Measurements from ENCODE around the gene NINL.

Gene NINL

DNA sequence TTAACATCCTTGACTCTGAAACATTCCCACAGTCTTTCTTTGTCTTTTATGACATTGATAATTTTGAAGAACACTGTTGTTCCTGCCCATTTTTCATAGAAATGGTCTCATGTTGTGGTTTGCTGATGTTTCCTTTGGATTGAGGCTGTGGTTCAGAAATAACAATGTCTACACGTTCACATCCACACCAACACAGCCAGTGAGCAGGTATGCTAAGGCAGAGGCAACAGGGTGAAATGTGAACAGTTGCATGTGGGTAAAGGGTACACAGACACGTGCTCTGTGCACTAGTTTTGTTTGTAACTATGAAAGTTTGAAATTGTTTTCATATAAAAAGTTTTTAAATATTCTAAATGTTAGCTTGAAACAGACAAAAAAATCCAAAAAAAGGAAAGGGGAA lies 99.5 kb downstream of the NINL start:
- no peak for TF ChIP-seq ZNF274 (IDR thresholded peaks at IDR 0.05; ENCODE audit: low read depth, low read length)
- Histone ChIP-seq H3K27me3 (ENCODE audit: insufficient read depth, insufficient read length) (no peaks in the 10 kb centered on the region), H3K4me1 (ENCODE audit: insufficient read depth, insufficient read length) (peaks cover 7% of the 10 kb centered on the region), H3K36me3 (ENCODE audit: insufficient read depth, insufficient read length, low read length) (peaks cover 60% of the 10 kb centered on the region), H3K9ac (ENCODE audit: insufficient read length, low read depth) (no peak overlapping the region), H3K4me3 (ENCODE audit: insufficient read length, low read depth) (no peak overlapping the region), H3K9me3 (ENCODE audit: insufficient read depth, low read length) (no peaks in the 10 kb centered on the region)
- DNase-seq (ENCODE audit: low read depth, low spot score), result no peak

DNA sequence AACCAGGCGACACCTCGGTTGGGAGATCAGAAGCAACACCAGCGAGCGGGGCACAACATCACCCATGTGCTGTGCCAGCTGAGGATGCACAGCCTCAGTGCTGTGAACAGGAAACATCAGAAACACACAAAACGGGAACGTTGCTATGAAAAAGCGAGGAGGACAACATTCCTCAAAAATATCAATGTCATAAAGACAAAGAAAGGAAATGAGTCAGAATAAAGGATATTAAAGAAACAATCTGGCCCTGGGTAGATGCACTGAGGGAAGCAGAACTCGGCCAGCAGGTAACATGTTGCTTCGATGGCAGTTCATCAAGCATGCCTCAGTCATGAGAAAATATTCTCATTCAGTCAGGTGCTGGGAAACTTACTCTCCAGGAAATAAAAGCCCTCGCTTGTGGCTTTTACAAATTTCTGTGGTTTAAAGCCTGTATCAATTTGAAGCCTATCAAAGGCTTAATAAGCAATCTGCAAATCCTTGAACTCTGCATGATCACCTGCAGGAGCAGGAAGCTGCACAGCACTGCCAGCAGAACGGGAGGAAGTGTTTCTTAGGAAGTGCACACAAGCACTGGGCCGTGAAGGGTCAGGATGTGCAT lies 100.3 kb downstream of the NINL start:
- Histone ChIP-seq H3K27me3 (ENCODE audit: insufficient read depth, insufficient read length) (no peaks in the 10 kb centered on the region), H3K4me1 (ENCODE audit: insufficient read depth, insufficient read length) (peaks cover 3% of the 10 kb centered on the region), H3K36me3 (ENCODE audit: insufficient read depth, insufficient read length, low read length) (peaks cover 63% of the 10 kb centered on the region), H3K4me3 (ENCODE audit: insufficient read length, low read depth) (no peak overlapping the region), H3K9ac (ENCODE audit: insufficient read length, low read depth) (no peak overlapping the region), H3K9me3 (ENCODE audit: insufficient read depth, low read length) (no peaks in the 10 kb centered on the region)
- TF ChIP-seq YY1 (IDR thresholded peaks at IDR 0.05; ENCODE audit: insufficient read depth, insufficient read length), result no peak
- no peak for TF ChIP-seq ZNF274 (IDR thresholded peaks at IDR 0.05; ENCODE audit: low read depth, low read length)
- no peak for TF ChIP-seq SUZ12 (IDR thresholded peaks at IDR 0.05; ENCODE audit: extremely low read depth, insufficient read depth, insufficient read length)
- no peak for DNase-seq (ENCODE audit: low read depth, low spot score)

DNA sequence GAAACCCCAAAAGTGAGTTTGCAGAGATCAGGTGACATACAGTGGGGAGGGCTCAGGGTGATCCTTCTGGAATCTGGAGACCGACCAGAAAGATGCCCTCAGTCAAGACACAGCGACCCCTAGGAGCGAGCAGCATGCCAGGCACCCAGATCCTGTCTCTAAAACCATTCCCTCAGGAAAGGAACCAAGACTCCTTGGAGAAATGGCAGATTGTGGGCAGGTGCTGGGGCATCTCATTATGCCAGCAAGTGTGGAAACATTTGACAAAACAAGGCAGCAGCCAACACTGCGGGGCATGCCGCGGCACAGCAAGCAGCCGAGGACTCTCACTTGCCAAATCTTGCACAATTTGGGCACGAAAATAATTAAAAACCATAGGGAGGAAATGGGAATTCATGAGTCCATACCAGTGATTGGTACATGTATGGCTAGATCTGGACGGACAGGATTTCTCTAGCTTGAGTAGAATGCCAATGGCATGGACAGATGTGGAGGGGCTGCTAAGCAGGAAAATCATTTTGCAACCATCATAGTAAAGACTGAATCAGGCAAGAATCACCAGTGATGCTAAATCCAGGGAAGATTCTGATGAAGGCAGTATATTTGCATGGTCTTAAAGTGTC lies 101.0 kb downstream of the NINL start:
- Histone ChIP-seq H3K9ac (ENCODE audit: insufficient read length, low read depth) (no peak overlapping the region), H3K4me3 (ENCODE audit: insufficient read length, low read depth) (no peak overlapping the region), H3K27me3 (ENCODE audit: insufficient read depth, insufficient read length) (no peaks in the 10 kb centered on the region)

DNA sequence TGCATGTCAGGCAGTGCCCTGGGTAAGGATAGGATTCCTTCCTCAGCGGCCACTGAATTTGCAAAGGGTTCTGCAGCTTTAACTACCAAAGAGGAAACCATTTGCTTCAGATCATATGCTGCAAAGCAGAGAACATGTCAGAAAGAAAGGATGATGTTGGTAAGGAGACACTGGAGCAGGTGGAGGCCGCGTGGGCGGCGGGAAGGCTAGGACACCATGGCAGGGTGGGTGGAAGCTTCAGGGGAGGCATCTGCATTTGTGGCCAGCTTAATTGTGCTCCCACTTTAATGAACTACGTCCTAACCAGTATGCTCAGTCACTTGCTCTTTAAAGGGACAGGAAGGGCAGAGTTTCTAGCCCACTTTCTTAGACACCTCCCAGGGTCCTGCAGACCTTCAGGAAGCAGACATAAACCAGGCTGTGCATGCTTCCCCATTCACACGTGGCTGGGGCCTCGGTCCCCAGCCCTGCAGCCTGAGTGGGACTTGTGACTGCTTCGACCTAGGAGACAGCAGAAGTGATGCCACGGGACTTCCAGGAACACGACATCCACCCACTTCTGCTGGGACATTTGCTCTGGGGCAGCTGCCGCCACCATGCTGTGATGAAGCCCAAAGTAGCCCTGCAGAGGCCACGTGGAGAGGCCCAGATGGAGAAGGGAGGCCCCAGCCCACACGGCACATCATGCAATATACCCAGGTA lies 101.7 kb downstream of the NINL start:
- H3K9ac ChIP-seq (ENCODE audit: insufficient read length, low read depth), result no peak overlapping the region
- peaks cover 68% of the 10 kb centered on the region for H3K36me3 ChIP-seq (ENCODE audit: insufficient read depth, insufficient read length, low read length)
- no peaks in the 10 kb centered on the region for H3K27me3 ChIP-seq (ENCODE audit: insufficient read depth, insufficient read length)
- H3K4me1 ChIP-seq (ENCODE audit: insufficient read depth, insufficient read length), result no peaks in the 10 kb centered on the region
- TF ChIP-seq YY1 (IDR thresholded peaks at IDR 0.05; ENCODE audit: insufficient read depth, insufficient read length), result no peak
- no peak for TF ChIP-seq ZNF274 (IDR thresholded peaks at IDR 0.05; ENCODE audit: low read depth, low read length)
- no peak for TF ChIP-seq SUZ12 (IDR thresholded peaks at IDR 0.05; ENCODE audit: extremely low read depth, insufficient read depth, insufficient read length)
- no peak overlapping the region for H3K4me3 ChIP-seq (ENCODE audit: insufficient read length, low read depth)
- H3K9me3 ChIP-seq (ENCODE audit: insufficient read depth, low read length), result no peaks in the 10 kb centered on the region
- DNase-seq (ENCODE audit: low read depth, low spot score), result no peak

More for the DNA sequence above, 101.0 kb downstream of the NINL start:
- no peak for DNase-seq (ENCODE audit: low read depth, low spot score)
- Histone ChIP-seq H3K9me3 (ENCODE audit: insufficient read depth, low read length) (no peaks in the 10 kb centered on the region), H3K36me3 (ENCODE audit: insufficient read depth, insufficient read length, low read length) (peaks cover 68% of the 10 kb centered on the region), H3K4me1 (ENCODE audit: insufficient read depth, insufficient read length) (peaks cover 3% of the 10 kb centered on the region)
- TF ChIP-seq ZNF274 (IDR thresholded peaks at IDR 0.05; ENCODE audit: low read depth, low read length) (no peak), SUZ12 (IDR thresholded peaks at IDR 0.05; ENCODE audit: extremely low read depth, insufficient read depth, insufficient read length) (no peak), YY1 (IDR thresholded peaks at IDR 0.05; ENCODE audit: insufficient read depth, insufficient read length) (no peak)

DNA sequence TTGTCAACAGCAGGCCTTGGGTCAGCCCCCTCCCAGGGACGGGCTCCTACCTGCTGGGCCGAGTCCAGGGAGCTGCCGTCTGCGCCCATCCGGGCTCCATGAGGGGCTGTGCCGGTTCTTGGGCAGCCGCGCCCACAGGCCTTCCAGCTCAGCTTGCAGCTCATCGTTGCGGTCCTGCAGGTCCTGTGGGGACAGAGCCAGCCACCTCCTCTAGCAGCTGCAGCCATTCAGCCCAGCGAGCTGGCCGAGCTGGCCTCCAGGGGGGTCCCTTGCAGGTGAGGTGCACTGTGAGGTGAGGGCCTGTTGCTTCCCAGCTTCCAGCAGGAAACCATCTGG lies 103.4 kb downstream of the NINL start:
- Histone ChIP-seq H3K36me3 (ENCODE audit: insufficient read depth, insufficient read length, low read length) (peaks cover 73% of the 10 kb centered on the region), H3K4me1 (ENCODE audit: insufficient read depth, insufficient read length) (no peaks in the 10 kb centered on the region), H3K9me3 (ENCODE audit: insufficient read depth, low read length) (no peaks in the 10 kb centered on the region), H3K4me3 (ENCODE audit: insufficient read length, low read depth) (no peak overlapping the region), H3K9ac (ENCODE audit: insufficient read length, low read depth) (no peak overlapping the region), H3K27me3 (ENCODE audit: insufficient read depth, insufficient read length) (no peaks in the 10 kb centered on the region)
- no peak for TF ChIP-seq ZNF274 (IDR thresholded peaks at IDR 0.05; ENCODE audit: low read depth, low read length)
- no peak for TF ChIP-seq SUZ12 (IDR thresholded peaks at IDR 0.05; ENCODE audit: extremely low read depth, insufficient read depth, insufficient read length)
- no peak for TF ChIP-seq YY1 (IDR thresholded peaks at IDR 0.05; ENCODE audit: insufficient read depth, insufficient read length)
- no peak for DNase-seq (ENCODE audit: low read depth, low spot score)

DNA sequence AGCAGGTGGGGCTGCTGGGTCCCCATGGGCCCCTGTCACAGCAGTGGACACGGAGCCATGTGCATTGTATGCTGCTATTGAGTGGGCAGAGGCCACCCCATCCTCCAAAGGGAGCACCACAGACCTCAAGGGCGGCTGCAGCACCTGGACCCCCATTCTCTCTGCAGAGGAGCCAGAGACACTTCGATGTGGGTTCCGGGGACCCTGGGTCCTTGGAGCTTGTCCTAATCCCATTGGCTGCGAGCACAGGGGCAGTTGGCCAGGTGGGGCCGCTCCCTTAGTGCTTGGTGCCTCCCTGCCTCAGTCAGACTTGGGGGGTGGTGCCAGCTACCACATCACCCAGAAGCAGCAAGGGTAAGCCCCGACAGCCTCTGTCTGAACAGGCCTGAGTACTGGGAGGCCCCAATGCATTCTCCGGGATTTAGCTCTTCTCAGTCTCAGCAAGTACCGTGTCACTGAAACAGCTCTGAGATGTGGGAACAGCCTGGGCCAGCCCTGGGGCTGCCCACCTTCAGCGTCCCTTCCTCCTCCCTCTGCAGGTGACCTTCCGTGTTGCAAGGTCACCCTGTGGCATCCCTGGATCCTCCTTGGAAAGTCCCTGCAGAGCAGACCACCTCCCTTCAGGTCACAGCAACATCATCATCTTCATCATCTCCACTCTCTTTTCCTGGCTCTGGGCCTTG lies 104.0 kb downstream of the NINL start:
- peaks cover 77% of the 10 kb centered on the region for H3K36me3 ChIP-seq (ENCODE audit: insufficient read depth, insufficient read length, low read length)
- H3K4me3 ChIP-seq (ENCODE audit: insufficient read length, low read depth), result no peak overlapping the region
- no peak for DNase-seq (ENCODE audit: low read depth, low spot score)
- no peaks in the 10 kb centered on the region for H3K4me1 ChIP-seq (ENCODE audit: insufficient read depth, insufficient read length)
- TF ChIP-seq YY1 (IDR thresholded peaks at IDR 0.05; ENCODE audit: insufficient read depth, insufficient read length) (no peak), SUZ12 (IDR thresholded peaks at IDR 0.05; ENCODE audit: extremely low read depth, insufficient read depth, insufficient read length) (no peak), ZNF274 (IDR thresholded peaks at IDR 0.05; ENCODE audit: low read depth, low read length) (no peak)
- H3K9ac ChIP-seq (ENCODE audit: insufficient read length, low read depth), result no peak overlapping the region
- no peaks in the 10 kb centered on the region for H3K9me3 ChIP-seq (ENCODE audit: insufficient read depth, low read length)
- H3K27me3 ChIP-seq (ENCODE audit: insufficient read depth, insufficient read length), result no peaks in the 10 kb centered on the region

DNA sequence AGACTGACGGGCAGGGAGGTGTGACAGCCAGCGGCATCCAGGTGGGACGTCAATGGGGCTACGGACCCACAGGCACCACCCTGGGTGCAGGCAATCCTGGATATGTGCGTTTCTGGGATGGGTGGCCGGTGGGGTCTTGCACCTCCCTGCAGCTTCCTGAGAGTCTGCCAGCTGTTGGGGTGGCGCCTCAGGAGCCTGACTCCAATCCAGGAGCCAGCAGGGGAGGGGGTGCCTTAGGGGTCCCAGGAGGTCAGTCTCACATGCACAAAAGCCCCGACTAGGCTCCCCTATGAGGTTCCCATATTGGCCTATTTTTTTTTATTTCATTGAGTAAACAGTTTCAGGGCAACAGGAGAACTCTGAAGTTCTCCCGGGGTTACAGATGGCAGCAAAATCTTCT lies 104.5 kb downstream of the NINL start:
- H3K36me3 ChIP-seq (ENCODE audit: insufficient read depth, insufficient read length, low read length), result peaks cover 81% of the 10 kb centered on the region
- no peaks in the 10 kb centered on the region for H3K4me1 ChIP-seq (ENCODE audit: insufficient read depth, insufficient read length)
- no peak overlapping the region for H3K9ac ChIP-seq (ENCODE audit: insufficient read length, low read depth)
- no peak overlapping the region for H3K4me3 ChIP-seq (ENCODE audit: insufficient read length, low read depth)
- no peak for DNase-seq (ENCODE audit: low read depth, low spot score)
- H3K9me3 ChIP-seq (ENCODE audit: insufficient read depth, low read length), result no peaks in the 10 kb centered on the region
- no peaks in the 10 kb centered on the region for H3K27me3 ChIP-seq (ENCODE audit: insufficient read depth, insufficient read length)
- no peak for TF ChIP-seq ZNF274 (IDR thresholded peaks at IDR 0.05; ENCODE audit: low read depth, low read length)
- no peak for TF ChIP-seq YY1 (IDR thresholded peaks at IDR 0.05; ENCODE audit: insufficient read depth, insufficient read length)
- TF ChIP-seq SUZ12 (IDR thresholded peaks at IDR 0.05; ENCODE audit: extremely low read depth, insufficient read depth, insufficient read length), result no peak
